Small intestine (tissue), 7 donors: ENCODE measurements around the gene TEX264. TPM values are rescaled to one million over a fixed set of nuclear protein-coding genes. Genes with fewer than 3 reads are reported as not detected.

Source experiments
- DNase-seq, 2 donors: peaks; one replicate each; pipeline versions ENCODE4 v3.0.0 to v3.0.0-alpha.2; 2013
- FAIRE-seq: peaks from 2 replicates; lab custom pipeline; 2012; peaks lifted over from hg19 to GRCh38; lab: Jason Lieb, UNC
- H3K27ac ChIP-seq, 3 donors: one replicate each; pipeline ENCODE4 v1.5.1; 2013; ENCODE audit warnings: low read length in 2 of 3, mild to moderate bottlenecking in 2 of 3, control low read depth in 1 of 3, inconsistent platforms in 1 of 3, low read depth in 1 of 3, moderate library complexity in 1 of 3
- H3K27me3 ChIP-seq, 3 donors: one replicate each; pipeline ENCODE4 v1.6.1; 2013; ENCODE audit warnings: low read length in 3 of 3, inconsistent platforms in 1 of 3; ENCODE audit not compliant: control insufficient read depth in 3 of 3, insufficient read depth in 3 of 3
- H3K36me3 ChIP-seq, 3 donors: one replicate each; pipeline ENCODE4 v1.6.1; 2013; ENCODE audit warnings: low read length in 3 of 3, inconsistent platforms in 1 of 3, low read depth in 1 of 3, mild to moderate bottlenecking in 1 of 3, moderate library complexity in 1 of 3; ENCODE audit not compliant: control insufficient read depth in 3 of 3, insufficient read depth in 2 of 3
- H3K4me1 ChIP-seq, 3 donors: one replicate each; pipeline ENCODE4 v1.6.1; 2013; ENCODE audit warnings: low read length in 2 of 3, inconsistent platforms in 1 of 3, low read depth in 1 of 3, mild to moderate bottlenecking in 1 of 3, moderate library complexity in 1 of 3; ENCODE audit not compliant: control insufficient read depth in 3 of 3, insufficient read depth in 2 of 3
- H3K4me3 ChIP-seq, 3 donors: one replicate each; pipeline ENCODE4 v1.5.1; 2013; ENCODE audit warnings: low read length in 3 of 3, control low read depth in 1 of 3, inconsistent platforms in 1 of 3, low read depth in 1 of 3, mild to moderate bottlenecking in 1 of 3, moderate library complexity in 1 of 3
- H3K9me3 ChIP-seq, 2 donors: one replicate each; pipeline ENCODE4 v1.6.1; 2013; ENCODE audit warnings: low read depth in 1 of 2, low read length in 1 of 2; ENCODE audit not compliant: control insufficient read depth in 2 of 2, insufficient read depth in 1 of 2
- WGBS, 3 donors: extraction: QIAGEN DNeasy Blood & Tissue Kit; methylation state at CpG; one replicate each; pipeline ENCODE4 v1.1.7; 2013; 5-methylcytosine and 5-hydroxymethylcytosine counted together
- polyA plus RNA-seq, 4 donors: library from polyadenylated mRNA; stranded (reverse) in 3 of 4; unstranded in 1 of 4; fragments of 200-250 nt in 3 of 4; fragments of 120-200 nt in 1 of 4; gene quantifications; one replicate each; pipeline versions ENCODE4 v1.2.1 to v1.2.3, GENCODE V29; 2013
- donor health status: healthy with polysubstance abuse.
- donor health status: control.
- donor health status: control.
- donor health status: Bipolar disorder and iron deficiency.
- donor health status: healthy.

TEX264 gene
- polyA plus RNA-seq, 4 donors = 56.0 to 85.7 (median 67.3) TPM

- Histone ChIP-seq H3K9me3 (peaks cover 0 to 2% of the 10 kb centered on the region in 2 donors), H3K4me3 (no peak overlapping the region), H3K4me1 (no peaks in the 10 kb centered on the region), H3K27me3 (peaks cover 0 to 2% (median 0%) of the 10 kb centered on the region in 3 donors), H3K27ac (no peak overlapping the region), H3K36me3 (no peaks in the 10 kb centered on the region)
- DNase-seq (no peak), FAIRE-seq (no peak)
- 85 to 91% (median 90%) methylated on average over 1 of the region's 1 CpG for WGBS, 3 donors
These were observed 79.8 kb downstream of the TEX264 start for GRCh38 chr3:51750878-51751277.

GRCh38 chr3:51751287-51751686 lies 80.2 kb downstream of the TEX264 start:
- no peak overlapping the region for H3K4me3 ChIP-seq
- FAIRE-seq (no peak), DNase-seq (no peak)
- no peak overlapping the region for H3K27ac ChIP-seq
- peaks cover 0 to 5% of the 10 kb centered on the region in 2 donors for H3K9me3 ChIP-seq
- 85 to 89% (median 88%) methylated on average over 2 of the region's 2 CpGs for WGBS, 3 donors
- H3K4me1 ChIP-seq = no peaks in the 10 kb centered on the region
- no peaks in the 10 kb centered on the region for H3K36me3 ChIP-seq
- peaks cover 0 to 2% (median 0%) of the 10 kb centered on the region in 3 donors for H3K27me3 ChIP-seq

Other genes with a start within 250 kb of the TEX264 start
- 10 to 100 TPM in 2 of 4 donors, 1 to 10 TPM in 2; 4.5 to 20.1 (median 8.0) TPM for gene DCAF1, start 171.2 kb upstream of the TEX264 start, polyA plus RNA-seq
- 1 to 10 TPM; 1.4 to 8.7 (median 3.3) TPM for gene RAD54L2, start 132.5 kb upstream of the TEX264 start, polyA plus RNA-seq
- under 1 TPM in 2 of 4 donors, not detected in 2; 0.07 to 0.18 TPM for gene GRM2, start 35.8 kb downstream of the TEX264 start, polyA plus RNA-seq
- not detected for gene IQCF6, start 108.0 kb downstream of the TEX264 start, polyA plus RNA-seq
- gene IQCF2, start 190.4 kb downstream of the TEX264 start, polyA plus RNA-seq = not detected
- gene IQCF5, start 204.3 kb downstream of the TEX264 start, polyA plus RNA-seq = not detected
- not detected for gene IQCF1, start 232.1 kb downstream of the TEX264 start, polyA plus RNA-seq